Occipital lobe (tissue), 2 donors: ENCODE results near the gene BTG4. TPM values are rescaled to one million over a fixed set of nuclear protein-coding genes. Genes with fewer than 3 reads are reported as not detected.

Source experiments
- DNase-seq: peaks from one replicate; lab custom pipeline; 2025; lab: John Stamatoyannopoulos, UW
- total RNA-seq: library from RNA; depleted of rRNA; stranded (reverse); fragments of >200 nt; gene quantifications from one replicate; pipeline ENCODE4 v1.2.3, GENCODE V29; 2014

The BTG4 gene
- total RNA-seq: not detected

- no peak for DNase-seq
Measured at GRCh38 chr11:111512296-111513239, at the start of gene BTG4. Gene BTG4 (minus strand): TSS chr11:111512386. CDS start chr11:111498776, 13,610 bp downstream.

DNA sequence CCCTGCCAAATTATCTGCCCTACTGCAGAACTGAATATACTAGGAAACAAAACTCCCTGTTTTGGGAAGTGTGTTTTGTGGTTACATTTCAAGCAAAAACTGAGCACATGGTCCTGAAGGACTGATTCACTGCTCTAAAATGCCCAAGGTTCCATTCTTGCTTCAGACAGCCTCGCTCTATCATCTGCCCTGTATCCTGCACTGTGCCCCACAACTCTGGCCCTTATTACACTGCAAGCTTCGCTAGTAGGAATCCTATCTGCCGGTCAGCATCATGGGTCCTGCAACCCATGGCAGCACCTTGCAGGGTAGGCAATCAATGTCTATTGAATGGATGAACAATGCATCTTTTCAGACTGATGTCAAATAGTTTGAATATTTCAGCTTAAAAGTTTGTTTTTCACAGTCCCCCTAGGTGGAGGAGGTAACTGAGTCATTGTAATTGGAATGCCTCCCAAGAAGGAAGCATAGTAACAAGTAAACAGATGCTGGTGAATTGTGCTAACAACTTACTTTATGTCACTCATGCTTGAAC, 49.7 kb upstream of the BTG4 start:
- DNase-seq: no peak

- DNase-seq: no peak
Measured at GRCh38 chr11:111561306-111561705, 49.1 kb upstream of the BTG4 start.

- DNase-seq: no peak
Measured at GRCh38 chr11:111560800-111561199, 48.6 kb upstream of the BTG4 start.

- no peak for DNase-seq
Measured at GRCh38 chr11:111559800-111560464, 47.7 kb upstream of the BTG4 start.

DNA sequence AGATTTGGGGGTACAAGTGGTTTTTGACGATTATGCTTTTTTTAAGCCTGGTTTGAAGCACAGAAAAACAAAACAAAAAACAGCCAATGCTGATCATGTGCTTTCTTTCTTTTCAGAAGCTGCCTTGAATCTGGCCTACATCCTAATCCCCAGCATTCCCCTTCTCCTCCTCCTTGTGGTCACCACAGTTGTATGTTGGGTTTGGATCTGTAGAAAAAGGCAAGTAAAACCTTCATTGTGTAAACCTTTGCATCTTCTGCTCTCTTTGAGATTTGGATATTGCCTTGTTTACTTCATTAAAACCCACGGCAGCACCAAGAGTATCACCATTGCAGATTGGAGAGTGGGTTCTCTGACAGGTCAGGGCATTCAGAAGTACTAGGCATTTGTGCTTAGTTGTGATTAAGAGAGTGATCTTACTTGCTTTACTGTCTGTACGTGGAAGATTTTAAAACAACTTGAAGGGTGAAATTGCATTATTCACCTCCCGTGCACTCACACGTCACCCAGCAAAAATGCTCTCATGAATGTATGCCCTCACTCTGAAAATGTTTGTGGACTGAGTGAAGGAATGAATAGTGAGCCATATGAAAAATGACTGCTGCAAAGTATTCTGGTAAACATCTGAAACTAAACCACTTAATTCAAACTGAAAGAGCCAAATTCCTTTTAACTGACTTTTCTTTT, 45.4 kb upstream of the BTG4 start:
- no peak for DNase-seq

DNA sequence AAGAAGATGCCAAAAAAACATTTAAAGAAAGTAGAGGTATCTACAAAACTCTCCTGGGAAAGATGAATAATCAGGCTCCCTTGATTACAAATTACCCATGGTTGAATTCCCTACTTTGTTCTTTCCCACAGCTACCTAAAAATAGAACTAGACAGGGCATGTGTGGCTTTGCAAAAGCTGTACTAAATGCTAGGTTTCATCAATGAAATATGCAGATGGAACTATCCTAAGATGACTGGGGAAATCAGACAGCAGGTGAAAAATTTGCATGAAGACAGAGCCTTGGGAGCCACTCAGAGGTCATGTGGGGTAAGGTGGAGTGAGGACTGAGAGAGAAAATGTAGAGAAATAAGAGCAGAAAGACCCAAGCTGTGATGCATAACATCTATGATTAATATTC, 43.1 kb upstream of the BTG4 start:
- no peak for DNase-seq

DNA sequence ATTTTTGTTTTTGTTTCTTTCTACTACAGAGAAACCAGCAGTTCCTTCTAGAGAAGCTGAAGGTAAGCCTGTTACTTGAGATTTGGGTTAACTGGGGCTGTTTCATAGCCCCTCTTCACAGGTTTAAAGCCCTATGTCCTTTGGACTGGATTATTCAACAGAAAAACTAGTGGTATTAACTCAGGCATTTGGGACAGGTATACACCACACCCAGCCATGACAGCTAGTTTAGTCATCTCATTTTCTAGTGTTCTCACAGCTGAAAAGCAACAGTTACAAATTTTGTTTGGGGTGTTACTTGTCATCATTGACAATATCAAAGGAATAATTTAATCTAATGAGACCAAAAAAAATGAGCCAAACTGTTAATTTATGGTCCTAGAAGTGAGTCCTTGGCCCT, 42.3 kb upstream of the BTG4 start:
- no peak for DNase-seq

DNA sequence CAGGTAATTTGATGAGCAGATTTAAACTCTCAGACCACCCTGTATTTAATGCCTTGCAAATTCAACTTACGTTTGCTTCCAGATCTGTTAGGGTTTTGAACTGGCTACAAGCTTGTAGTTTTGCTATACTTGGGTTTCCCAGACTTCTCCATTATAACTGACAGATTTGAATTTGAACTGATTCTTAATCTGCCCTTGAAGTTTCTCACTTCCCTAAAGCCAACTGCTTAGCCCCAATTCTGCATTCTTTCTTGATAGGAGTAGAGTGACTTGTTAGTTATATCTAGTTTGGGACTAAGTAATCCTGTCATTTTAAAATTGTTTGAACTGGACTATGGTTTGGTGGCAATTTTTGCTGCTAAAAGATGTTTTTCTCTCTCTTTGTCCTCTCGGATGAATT, 38.1 kb upstream of the BTG4 start:
- DNase-seq: no peak

DNA sequence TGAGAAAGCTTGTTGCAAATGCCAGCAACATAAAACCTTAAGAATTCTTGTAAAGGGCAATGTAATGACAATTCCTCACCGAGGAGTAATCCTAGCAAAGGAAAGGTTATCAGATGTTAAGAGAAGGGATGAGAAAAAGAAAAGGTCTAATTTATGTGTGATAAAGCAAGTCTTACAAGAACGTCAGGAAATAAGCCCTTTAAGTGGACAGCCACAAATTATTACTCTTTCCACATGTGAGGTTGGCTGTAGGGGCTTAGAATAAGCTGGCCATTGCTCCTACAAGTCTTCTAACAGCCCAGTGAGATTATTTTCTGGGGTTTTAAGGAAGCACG, 37.6 kb upstream of the BTG4 start:
- no peak for DNase-seq

DNA sequence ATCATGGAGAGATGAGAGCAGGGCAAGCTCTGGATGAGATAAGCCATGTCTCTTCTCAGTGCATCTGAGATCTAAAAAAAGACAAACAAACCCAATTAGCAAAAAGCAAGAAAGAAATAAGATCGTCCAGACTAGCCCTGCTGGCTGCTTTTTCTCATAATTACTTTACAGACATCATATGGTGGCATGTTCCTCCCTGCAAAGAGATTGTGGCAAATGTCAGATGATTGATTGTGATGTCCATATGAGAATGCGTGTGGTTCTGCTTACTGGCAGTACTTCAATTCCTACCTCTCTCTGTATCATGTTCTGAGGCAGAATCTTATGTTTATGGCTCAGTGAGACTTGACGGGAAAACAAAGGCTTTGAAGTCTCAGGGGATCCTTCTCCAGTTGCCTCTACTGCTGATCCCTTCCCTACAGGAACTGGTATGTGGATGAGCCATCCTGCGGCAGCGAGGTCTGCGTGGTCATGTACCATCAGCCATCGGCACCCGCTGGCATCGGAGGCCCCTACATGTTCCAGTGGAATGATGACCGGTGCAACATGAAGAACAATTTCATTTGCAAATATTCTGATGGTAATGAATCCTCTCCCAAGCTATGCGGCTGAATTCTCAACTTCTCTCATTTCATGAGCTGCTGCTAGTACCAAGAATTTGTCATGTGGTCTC, 37.1 kb upstream of the BTG4 start:
- DNase-seq: no peak

GRCh38 chr11:111548525-111548924, 36.3 kb upstream of the BTG4 start:
- no peak for DNase-seq

- no peak for DNase-seq
Measured at GRCh38 chr11:111542606-111543275, 30.6 kb upstream of the BTG4 start.

DNA sequence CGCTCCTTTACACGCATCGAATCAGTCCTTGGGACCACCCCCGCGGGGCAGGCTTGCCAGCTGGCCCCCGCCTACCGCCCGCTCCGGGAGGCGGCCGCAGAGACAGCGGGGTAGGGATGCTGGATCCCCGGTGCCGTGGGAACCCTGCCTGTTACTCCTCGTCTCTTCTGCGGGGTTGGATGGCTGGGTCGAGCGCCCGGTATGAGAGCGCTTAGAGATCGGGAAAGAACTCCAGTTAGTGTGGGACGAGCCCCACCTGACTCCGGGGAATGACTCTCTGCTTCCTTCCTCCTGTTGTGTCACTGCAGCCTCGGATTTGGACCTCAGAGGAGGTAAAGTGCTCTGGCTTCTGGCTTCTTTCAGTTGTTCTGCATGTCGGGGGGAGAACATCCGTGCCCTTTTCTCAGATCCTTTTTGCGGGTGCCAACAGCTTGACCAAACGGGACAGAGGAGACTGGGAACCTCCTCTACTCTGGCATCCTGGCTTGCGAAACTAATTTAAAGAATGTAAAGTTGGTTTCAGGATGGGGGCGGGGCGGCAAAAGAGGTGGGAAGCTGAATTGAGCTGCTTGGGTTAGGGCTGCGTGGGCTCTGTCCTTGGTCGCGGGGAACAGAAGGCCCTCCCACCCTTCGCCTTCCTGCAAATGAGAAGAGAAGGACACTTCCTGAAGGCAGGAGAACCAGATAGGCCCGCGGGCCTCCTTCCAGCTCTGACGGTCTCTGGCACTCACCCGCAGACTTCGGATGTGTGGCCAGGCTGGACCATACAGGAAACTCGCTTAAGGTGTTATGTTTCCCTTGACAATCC, 29.3 kb upstream of the BTG4 start:
- DNase-seq: no peak

GRCh38 chr11:111540937-111541253, 28.7 kb upstream of the BTG4 start:
- no peak for DNase-seq

- DNase-seq: no peak
Measured at GRCh38 chr11:111540114-111540936, 28.1 kb upstream of the BTG4 start, which contains the start of gene LAYN. Gene LAYN (plus strand): TSS chr11:111540720. CDS start chr11:111540844, 124 bp downstream.

DNA sequence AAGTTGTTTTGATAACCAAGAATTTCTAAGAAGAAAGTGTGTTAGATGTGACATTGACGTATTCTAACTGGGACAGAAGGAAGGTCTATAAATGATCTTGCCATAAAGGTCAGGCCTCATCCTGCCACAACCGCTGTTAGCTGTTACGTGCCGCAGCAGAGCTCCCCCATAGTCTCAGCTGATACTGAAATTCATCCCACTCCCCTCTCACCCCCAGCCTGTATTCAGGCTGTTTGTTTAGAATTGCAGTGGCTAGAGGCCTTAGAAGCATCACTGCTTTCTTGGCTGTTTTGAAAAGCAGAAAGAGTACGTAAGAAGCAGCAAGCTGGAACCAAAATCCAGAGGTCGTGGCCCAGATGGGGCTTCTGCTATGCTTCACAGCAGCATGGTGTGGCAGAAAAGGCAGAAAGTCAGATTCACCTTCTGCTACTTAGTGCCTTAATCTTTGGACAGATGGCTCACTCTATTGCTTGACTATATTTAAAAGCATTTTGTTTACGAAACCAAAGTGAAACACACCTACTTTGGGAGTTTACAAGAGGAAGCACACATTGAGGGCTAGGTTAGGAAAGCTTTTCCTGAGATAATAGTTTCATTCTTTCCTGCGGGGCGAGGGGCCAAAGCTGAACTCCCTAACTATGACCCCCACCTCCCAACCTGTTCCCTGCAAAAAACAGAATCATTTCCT, 27.4 kb upstream of the BTG4 start:
- DNase-seq: no peak

DNA sequence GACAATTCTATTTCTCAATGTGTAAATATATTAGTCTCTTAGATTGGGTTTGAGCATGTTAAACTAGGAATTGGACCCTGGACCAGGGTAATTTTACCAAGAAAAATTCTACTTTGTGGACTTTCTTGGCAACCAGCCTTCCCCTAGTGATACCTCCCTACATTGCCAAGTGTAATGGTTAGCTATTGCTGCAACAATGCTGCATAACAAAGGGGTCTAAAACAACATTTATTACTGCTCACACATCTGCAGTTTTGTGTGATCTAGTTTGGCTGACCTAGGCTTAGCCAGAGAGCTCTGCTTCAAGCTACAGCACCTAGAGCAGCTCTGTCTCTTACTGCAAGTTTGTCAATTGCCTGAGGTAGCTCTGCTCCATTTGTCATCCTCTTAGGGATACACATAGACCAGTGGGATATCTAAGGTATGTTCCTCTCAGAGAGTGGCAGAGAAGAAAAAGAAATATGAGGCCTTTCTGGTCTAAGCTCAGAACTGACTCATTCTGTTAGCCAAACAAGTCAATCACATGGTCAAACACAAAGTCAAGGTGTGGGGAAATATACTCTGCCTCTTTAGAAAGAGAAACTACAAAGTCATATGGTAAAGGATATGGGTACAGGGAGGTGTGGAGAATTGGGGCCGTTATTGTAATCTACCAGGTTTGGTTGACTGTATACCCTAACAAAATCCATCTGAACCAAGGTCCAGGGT, 26.4 kb upstream of the BTG4 start:
- DNase-seq: no peak
